Renal cortical epithelial cell (primary cell): ENCODE results near the gene XPA. TPM values are rescaled to one million over a fixed set of nuclear protein-coding genes. Genes with fewer than 3 reads are reported as not detected.
"Not testable (repeated sequence)": the region's sequence is repeated elsewhere in the genome, so short reads cannot be mapped to it uniquely, and the experiment has no call there.

Experiments
- DNase-seq: peaks from one replicate; pipeline ENCODE4 v3.0.0-alpha.2; 2011; ENCODE audit warnings: low read depth
- total RNA-seq: library from RNA; depleted of rRNA; stranded (reverse); fragments of >200 nt; gene quantifications from 2 replicates; pipeline ENCODE4 v1.2.3, GENCODE V29; 2014

Gene XPA
- total RNA-seq, 1 donor from 2014 or later: 9.7 TPM

- peak; percentile 96 for DNase-seq
Observed at GRCh38 chr9:97703437-97704344, 6.6 kb upstream of the XPA start.

- DNase-seq: not testable (repeated sequence)
Observed at GRCh38 chr9:97699824-97700223, 2.7 kb upstream of the XPA start.

GRCh38 chr9:97699281-97699680 is 2.1 kb upstream of the XPA start:
- DNase-seq: not testable (repeated sequence)

GRCh38 chr9:97698865-97699264 is 1.7 kb upstream of the XPA start:
- DNase-seq: no peak

GRCh38 chr9:97697837-97698236 is 697 bp upstream of the XPA start:
- DNase-seq: no peak

- DNase-seq: peak; percentile 33
Observed at GRCh38 chr9:97695995-97696802, 941 bp downstream of the XPA start.

- no peak for DNase-seq
Observed at GRCh38 chr9:97695390-97695789, 1.8 kb downstream of the XPA start.

- no peak for DNase-seq
Observed at GRCh38 chr9:97694769-97695168, 2.4 kb downstream of the XPA start.

GRCh38 chr9:97689401-97690180 is 7.5 kb downstream of the XPA start:
- no peak for DNase-seq

GRCh38 chr9:97688654-97689053 is 8.5 kb downstream of the XPA start:
- DNase-seq: no peak

GRCh38 chr9:97682242-97682641 is 14.9 kb downstream of the XPA start:
- DNase-seq: no peak

- no peak for DNase-seq
Observed at GRCh38 chr9:97675655-97676054, 21.5 kb downstream of the XPA start.

GRCh38 chr9:97673922-97674321 is 23.2 kb downstream of the XPA start:
- DNase-seq: no peak

GRCh38 chr9:97672403-97672802 is 24.7 kb downstream of the XPA start:
- no peak for DNase-seq

- no peak for DNase-seq
Observed at GRCh38 chr9:97670586-97670985, 26.6 kb downstream of the XPA start.

GRCh38 chr9:97668485-97668884 is 28.7 kb downstream of the XPA start:
- DNase-seq: no peak

- DNase-seq: no peak
Observed at GRCh38 chr9:97666907-97667686, 30.0 kb downstream of the XPA start.

- DNase-seq: no peak
Observed at GRCh38 chr9:97665742-97666141, 31.4 kb downstream of the XPA start.

GRCh38 chr9:97660847-97661246 is 36.3 kb downstream of the XPA start:
- no peak for DNase-seq

GRCh38 chr9:97660340-97660739 is 36.8 kb downstream of the XPA start:
- no peak for DNase-seq

- DNase-seq: no peak
Observed at GRCh38 chr9:97659771-97660170, 37.4 kb downstream of the XPA start.
